ENCODE data around the gene TEDC1.

Gene TEDC1

GRCh38 chr14:105525861-105526775 is 35.1 kb downstream of the TEDC1 start, which contains the start of gene TMEM121:
Gene TMEM121 (plus strand): TSS chr14:105526583. CDS start chr14:105528835, 2,252 bp downstream.
- DNase-seq (ENCODE audit: low read depth): no peak

- no peak for DNase-seq (ENCODE audit: low read depth)
These were observed 35.8 kb downstream of the TEDC1 start for GRCh38 chr14:105526776-105527380.

- DNase-seq (ENCODE audit: low read depth): no peak
These were observed 36.4 kb downstream of the TEDC1 start for GRCh38 chr14:105527381-105527825.

GRCh38 chr14:105527826-105528585 is 37.0 kb downstream of the TEDC1 start:
- DNase-seq (ENCODE audit: low read depth): no peak

GRCh38 chr14:105528586-105529318 is 37.7 kb downstream of the TEDC1 start:
- no peak for DNase-seq (ENCODE audit: low read depth)

GRCh38 chr14:105529319-105529568 is 38.2 kb downstream of the TEDC1 start:
- no peak for DNase-seq (ENCODE audit: low read depth)

- DNase-seq (ENCODE audit: low read depth): no peak
These were observed 38.7 kb downstream of the TEDC1 start for GRCh38 chr14:105529569-105530284.

- DNase-seq (ENCODE audit: low read depth): no peak
These were observed 39.4 kb downstream of the TEDC1 start for GRCh38 chr14:105530285-105531087.

GRCh38 chr14:105531088-105531893 is 40.2 kb downstream of the TEDC1 start:
- no peak for DNase-seq (ENCODE audit: low read depth)

GRCh38 chr14:105531894-105532623 is 41.0 kb downstream of the TEDC1 start:
- no peak for DNase-seq (ENCODE audit: low read depth)

GRCh38 chr14:105532735-105533141 is 41.7 kb downstream of the TEDC1 start:
- DNase-seq (ENCODE audit: low read depth): no peak

GRCh38 chr14:105533391-105533790 is 42.3 kb downstream of the TEDC1 start:
- DNase-seq (ENCODE audit: low read depth): no peak

GRCh38 chr14:105533811-105534498 is 42.9 kb downstream of the TEDC1 start:
- DNase-seq (ENCODE audit: low read depth): no peak

GRCh38 chr14:105534586-105534985 is 43.5 kb downstream of the TEDC1 start:
- no peak for DNase-seq (ENCODE audit: low read depth)

- DNase-seq (ENCODE audit: low read depth): no peak
These were observed 45.0 kb downstream of the TEDC1 start for GRCh38 chr14:105536051-105536450.

GRCh38 chr14:105536691-105537579 is 45.9 kb downstream of the TEDC1 start:
- no peak for DNase-seq (ENCODE audit: low read depth)
